Measurements from ENCODE around the gene CFAP100.

Gene CFAP100

GRCh38 chr3:126424039-126424717, 29.5 kb downstream of the CFAP100 start:
- no peak for DNase-seq

- DNase-seq: no peak
Observed at GRCh38 chr3:126424751-126425150, 30.0 kb downstream of the CFAP100 start.

GRCh38 chr3:126431103-126431534, 36.4 kb downstream of the CFAP100 start:
- no peak for DNase-seq

GRCh38 chr3:126432361-126433104, 37.8 kb downstream of the CFAP100 start:
- no peak for DNase-seq

DNA sequence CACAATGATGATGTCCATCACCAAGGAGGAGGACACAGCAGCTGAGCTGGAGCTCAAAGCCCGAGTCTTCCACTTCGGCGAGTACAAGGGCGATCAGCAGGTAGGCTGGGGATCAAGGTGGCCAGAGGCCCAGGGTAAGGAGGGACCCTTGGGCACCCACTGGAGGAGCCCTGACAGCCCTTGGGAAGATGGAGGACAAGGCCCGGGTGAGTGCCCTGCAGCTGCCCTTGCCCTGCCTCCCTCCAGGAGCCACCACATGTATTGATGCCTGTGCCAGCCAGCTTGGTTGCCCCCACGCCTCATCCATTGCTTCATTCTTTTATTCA, 38.4 kb downstream of the CFAP100 start:
- no peak for DNase-seq

- no peak for DNase-seq
Observed at GRCh38 chr3:126433496-126434263, 39.0 kb downstream of the CFAP100 start.

DNA sequence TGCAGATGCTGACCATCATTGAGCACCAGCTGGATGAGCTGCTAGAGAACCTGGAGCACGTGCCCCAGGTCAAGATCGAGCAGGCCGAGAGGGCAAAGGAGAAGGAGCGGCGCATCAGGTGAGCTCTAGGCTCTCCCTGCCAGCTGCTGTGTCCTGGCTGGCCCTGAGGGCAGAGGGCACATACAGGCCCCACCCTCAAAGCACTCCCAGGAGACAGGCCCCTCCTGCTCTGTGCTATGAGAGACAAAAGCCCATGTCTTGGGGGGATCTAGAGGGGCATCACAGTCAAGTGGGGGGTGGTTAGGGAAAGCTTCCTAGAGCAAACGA, 39.5 kb downstream of the CFAP100 start:
- DNase-seq: no peak

DNA sequence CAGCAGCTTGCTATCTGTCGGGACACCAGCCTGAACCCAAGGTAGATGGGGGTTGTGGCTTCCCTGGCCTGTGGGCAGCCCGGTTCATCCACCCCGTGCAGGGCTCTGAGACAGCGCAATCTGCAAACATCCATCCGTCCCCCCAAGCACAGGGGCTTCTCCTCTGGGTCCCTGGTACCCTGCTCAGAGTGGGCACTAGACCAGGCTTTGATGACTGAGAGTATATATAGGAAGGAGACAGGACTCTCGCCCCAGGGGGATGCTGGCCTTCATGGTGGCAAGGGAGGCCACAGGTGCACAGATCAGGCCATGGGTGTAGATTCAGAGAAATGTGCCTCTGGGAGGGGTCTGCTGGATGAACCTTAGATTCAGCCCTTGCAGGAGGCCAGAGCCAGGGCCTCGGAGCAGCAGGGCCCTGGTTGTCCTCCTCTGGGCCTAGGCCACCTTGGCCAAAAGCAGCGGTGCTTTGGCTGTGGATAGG, 40.3 kb downstream of the CFAP100 start:
- DNase-seq: no peak

DNA sequence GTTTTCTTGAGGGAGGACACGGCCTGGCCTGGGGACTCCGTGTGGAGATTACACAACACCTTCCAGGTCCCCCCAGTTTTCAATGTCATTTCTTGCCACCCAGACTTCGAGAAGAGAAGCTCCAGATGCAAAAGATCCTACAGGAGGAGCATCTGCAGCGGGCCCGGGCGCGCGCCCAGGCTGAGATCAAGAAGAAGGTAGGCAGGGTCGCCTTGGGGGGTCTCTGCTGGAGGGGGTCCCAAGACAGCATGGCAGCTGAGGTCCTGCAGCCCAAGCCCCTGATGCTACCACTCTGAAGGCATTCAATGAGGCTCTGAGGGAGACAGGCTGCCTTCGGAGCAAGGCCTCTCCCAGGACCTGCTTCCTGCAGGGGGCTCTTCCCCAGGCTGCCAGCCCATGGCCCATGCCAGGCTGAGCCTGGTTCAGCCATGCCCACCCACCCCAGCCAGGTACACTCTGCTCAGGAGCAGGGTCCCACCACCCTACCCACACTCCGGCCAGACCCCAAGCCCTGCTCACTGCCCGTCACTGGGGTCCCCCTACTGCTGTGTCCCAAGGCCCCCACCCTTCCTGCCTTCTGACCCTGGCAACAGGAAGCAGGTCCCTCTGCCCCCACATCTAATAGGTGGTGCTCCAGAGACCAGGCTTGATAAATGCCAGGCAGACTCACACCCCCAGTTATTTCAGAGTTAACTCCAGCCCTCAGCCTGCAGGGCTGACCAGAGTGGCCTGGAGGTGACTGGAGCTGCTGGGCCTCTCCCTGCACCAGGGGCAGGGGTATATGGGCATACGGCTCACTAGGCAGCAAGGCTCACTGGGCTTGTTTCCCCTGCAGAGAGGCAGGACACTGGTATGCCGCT, 41.0 kb downstream of the CFAP100 start:
- no peak for DNase-seq

DNA sequence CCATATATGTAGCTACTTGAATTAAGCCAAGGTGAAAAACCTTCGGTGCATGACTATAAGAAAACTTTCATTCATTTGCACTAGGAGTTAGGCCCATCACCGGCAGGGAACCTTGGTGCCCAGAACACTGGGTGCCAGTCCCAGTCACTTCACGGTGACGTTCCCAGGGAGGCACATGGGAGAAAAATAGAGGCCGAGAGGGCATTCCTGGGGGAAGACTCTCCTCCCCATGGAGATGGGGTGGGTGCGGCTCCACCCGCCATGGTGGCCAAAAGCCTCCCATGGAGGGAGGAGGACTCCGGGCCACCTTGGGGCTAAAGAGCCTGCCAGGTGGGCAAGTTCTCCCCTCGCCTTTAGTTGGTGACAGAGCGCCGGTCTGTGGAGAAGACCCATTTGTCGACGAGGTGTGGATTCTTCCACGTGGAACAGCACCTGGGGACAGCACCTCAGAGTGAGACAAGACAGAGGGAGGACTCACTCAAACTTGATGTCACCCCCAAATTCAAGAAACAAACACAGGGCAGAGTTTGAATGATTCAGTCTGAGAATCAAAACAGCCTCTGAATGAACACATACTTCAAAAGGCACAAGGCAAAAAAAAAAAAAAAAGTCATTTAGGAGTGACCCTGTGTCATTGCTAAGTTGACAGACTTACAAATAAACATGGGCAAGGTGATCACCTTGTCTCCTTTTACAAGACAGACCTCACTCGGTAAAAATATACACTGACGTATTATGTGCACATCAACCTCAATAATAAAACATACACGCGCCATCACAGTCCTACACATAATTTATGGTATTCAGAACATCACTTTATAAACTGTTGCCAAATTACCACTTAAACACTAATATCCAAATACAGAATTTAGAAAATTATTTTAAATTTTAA, 42.4 kb downstream of the CFAP100 start:
- DNase-seq: no peak

DNA sequence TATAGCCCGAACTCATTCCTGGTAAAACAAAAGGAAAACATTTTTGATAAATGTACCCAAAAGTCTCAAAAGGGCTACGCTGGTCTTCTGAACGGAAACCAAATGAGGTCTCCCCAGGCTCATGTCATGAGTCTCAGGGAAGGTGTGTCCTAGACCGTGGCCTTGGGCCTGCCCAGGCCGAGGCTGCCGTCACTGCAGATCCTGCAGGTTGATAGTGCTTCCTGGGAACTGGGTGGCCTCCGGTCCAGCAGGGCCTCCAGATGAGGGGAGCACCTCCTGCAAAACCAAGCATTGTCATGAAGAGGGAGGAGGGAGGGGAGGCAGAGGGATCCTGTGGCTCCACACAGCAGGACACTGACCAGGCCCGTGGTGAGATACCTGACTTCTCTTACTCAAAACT, 43.5 kb downstream of the CFAP100 start:
- DNase-seq: no peak

DNA sequence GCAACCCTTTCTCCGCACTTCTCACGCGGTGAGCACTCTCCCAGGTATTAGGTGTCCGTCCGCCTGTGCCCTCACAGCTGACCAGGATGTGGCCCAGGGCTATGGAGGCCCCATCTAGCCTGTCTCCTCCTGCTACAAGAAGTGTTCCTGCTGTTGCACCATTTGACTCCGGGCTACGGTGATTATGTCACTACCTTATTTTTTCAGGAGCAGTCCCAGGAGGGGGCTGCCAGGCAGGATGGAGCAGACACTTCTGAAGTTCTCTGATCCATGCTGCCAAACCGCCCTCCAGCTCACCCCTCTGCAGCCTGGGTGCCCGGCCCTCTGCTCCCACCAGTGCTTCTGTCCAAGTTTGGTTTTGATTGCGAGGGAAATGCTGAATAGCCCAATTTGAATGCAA, 44.0 kb downstream of the CFAP100 start:
- no peak for DNase-seq

- no peak for DNase-seq
Observed at GRCh38 chr3:126439346-126439967, 44.7 kb downstream of the CFAP100 start.

- no peak for DNase-seq
Observed at GRCh38 chr3:126439968-126440708, 45.4 kb downstream of the CFAP100 start.

GRCh38 chr3:126440709-126440995, 45.9 kb downstream of the CFAP100 start:
- no peak for DNase-seq

DNA sequence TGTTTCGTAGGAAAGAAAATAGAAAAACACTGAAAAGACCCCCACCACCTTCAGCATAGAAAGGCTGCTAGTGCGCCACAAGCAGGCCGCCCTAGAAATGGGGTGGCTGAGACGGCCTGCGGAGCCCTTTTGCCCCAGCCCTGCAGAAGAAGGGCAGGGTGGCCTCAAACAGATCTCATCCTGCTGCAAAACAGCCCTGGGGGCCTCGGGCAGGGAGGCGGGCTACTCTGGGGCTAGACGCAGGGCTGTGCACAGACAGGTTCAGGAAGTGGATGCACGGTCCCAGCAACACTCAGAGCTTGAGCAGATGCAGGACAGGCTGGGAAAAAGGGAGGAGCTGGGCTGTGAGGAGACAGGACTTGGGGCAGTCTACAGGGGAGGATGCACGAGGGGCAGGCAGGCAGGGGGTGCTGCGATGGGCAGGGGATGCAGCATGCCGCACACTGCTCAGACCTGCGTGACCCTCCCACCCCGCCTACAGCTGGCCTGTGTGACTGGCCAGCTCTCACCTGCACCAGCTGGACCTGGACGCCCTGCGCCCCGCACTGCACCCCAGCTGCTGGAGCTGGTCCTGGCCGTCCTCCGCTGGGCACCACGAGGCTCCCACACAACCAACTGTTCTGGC, 46.7 kb downstream of the CFAP100 start:
- DNase-seq: no peak

DNA sequence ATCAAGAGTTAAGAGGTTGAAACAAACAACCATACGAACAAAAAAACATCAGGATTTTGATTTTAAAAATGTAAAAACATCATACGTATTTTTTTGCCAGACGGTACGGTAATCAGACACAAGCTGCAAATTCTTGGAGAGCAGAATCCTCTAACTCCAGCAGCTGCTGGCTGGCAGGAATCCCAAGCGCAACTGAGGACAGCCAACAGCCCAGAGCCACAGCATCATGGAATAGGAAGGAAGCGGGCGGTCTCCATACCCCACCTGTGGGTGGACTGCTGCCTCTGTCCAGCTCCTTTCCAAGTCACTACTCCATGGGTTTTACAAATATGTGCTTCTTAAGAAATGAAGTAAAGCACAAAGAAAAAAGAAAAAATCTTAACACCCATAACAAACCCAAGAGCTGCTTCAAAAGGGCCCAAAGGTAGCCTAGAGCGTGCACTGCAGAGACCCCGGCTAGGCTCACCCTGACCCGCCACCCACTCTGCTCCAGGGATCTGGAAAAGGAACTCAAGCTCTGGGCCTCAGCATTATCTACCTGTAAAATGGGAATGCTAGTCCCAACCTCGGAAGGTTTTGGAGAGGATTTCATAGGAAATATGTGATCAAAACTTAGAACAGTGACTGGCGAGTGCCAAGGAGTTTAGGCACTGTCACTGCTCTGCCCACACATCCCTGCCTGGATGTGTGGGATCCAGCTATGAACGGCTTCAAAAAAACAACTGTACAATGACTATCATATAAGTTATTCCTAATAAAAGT, 47.6 kb downstream of the CFAP100 start:
- no peak for DNase-seq

GRCh38 chr3:126442856-126443242, 48.1 kb downstream of the CFAP100 start:
- DNase-seq: no peak

- no peak for DNase-seq
Observed at GRCh38 chr3:126445506-126445905, 50.8 kb downstream of the CFAP100 start.

GRCh38 chr3:126446301-126446700, 51.6 kb downstream of the CFAP100 start:
- DNase-seq: no peak
